Measurements from ENCODE around the gene SELENOM.
"Not testable (repeated sequence)": the region's sequence is repeated elsewhere in the genome, so short reads cannot be mapped to it uniquely, and the experiment has no call there.

Gene SELENOM

GRCh38 chr22:31105282-31105929 is 2.0 kb downstream of the SELENOM start:
- no peak for DNase-seq (ENCODE audit: low read depth)

GRCh38 chr22:31104869-31105268 is 2.5 kb downstream of the SELENOM start:
- no peak for DNase-seq (ENCODE audit: low read depth)

- DNase-seq (ENCODE audit: low read depth): no peak
These were observed 3.3 kb downstream of the SELENOM start for GRCh38 chr22:31103899-31104694.

GRCh38 chr22:31103111-31103510 is 4.3 kb downstream of the SELENOM start:
- no peak for DNase-seq (ENCODE audit: low read depth)

- peak; percentile 98 for DNase-seq (ENCODE audit: low read depth)
These were observed 4.8 kb downstream of the SELENOM start for GRCh38 chr22:31102441-31103081.

GRCh38 chr22:31100762-31101525 is 6.4 kb downstream of the SELENOM start:
- DNase-seq (ENCODE audit: low read depth): no peak

- DNase-seq (ENCODE audit: low read depth): no peak
These were observed 7.3 kb downstream of the SELENOM start for GRCh38 chr22:31099841-31100761.

GRCh38 chr22:31099386-31099785 is 8.0 kb downstream of the SELENOM start:
- no peak for DNase-seq (ENCODE audit: low read depth)

- DNase-seq (ENCODE audit: low read depth): no peak
These were observed 8.7 kb downstream of the SELENOM start for GRCh38 chr22:31098632-31099110.

- DNase-seq (ENCODE audit: low read depth): no peak
These were observed 9.3 kb downstream of the SELENOM start for GRCh38 chr22:31097941-31098631.

GRCh38 chr22:31097539-31097938 is 9.8 kb downstream of the SELENOM start:
- not testable (repeated sequence) for DNase-seq (ENCODE audit: low read depth)

GRCh38 chr22:31096657-31097279 is 10.6 kb downstream of the SELENOM start:
- DNase-seq (ENCODE audit: low read depth): no peak

- DNase-seq (ENCODE audit: low read depth): no peak
These were observed 11.6 kb downstream of the SELENOM start for GRCh38 chr22:31095637-31096249.

- no peak for DNase-seq (ENCODE audit: low read depth)
These were observed 12.6 kb downstream of the SELENOM start for GRCh38 chr22:31094741-31095140.

- DNase-seq (ENCODE audit: low read depth): no peak
These were observed 13.3 kb downstream of the SELENOM start for GRCh38 chr22:31094021-31094551.

- no peak for DNase-seq (ENCODE audit: low read depth)
These were observed 14.1 kb downstream of the SELENOM start for GRCh38 chr22:31093086-31093850.

GRCh38 chr22:31092161-31092560 is 15.2 kb downstream of the SELENOM start:
- no peak for DNase-seq (ENCODE audit: low read depth)

Measured in fibroblast of the conjunctiva (primary cell).